HG03103 (cell line): ENCODE results near the gene LTB4R.

Experiments
- ATAC-seq: cut with Tn5 transposase; IDR thresholded peaks from one replicate; pipeline ENCODE4 v1.9.1; 2021; ENCODE audit warnings: low read depth; ENCODE audit not compliant: unreplicated experiment

The LTB4R gene

GRCh38 chr14:24310646-24311604 lies at the start of gene LTB4R:
LTB4R (plus strand) TSS chr14:24311502; CDS start chr14:24315652, 4,150 bp downstream.
- peak; percentile 59 for ATAC-seq

- no peak for ATAC-seq
These were observed 49.4 kb upstream of the LTB4R start for GRCh38 chr14:24261969-24262327.

GRCh38 chr14:24262821-24263733 lies 48.2 kb upstream of the LTB4R start, which contains the start of gene TGM1:
TGM1 (minus strand) TSS chr14:24263177; CDS start chr14:24262352, 825 bp downstream.
- no peak for ATAC-seq

- ATAC-seq = no peak
These were observed 47.5 kb upstream of the LTB4R start for GRCh38 chr14:24263848-24264247.

- no peak for ATAC-seq
These were observed 47.0 kb upstream of the LTB4R start for GRCh38 chr14:24264298-24264697.

GRCh38 chr14:24266344-24267244 lies 44.7 kb upstream of the LTB4R start:
- no peak for ATAC-seq

GRCh38 chr14:24267516-24267915 lies 43.8 kb upstream of the LTB4R start:
- ATAC-seq = no peak

- ATAC-seq = no peak
These were observed 43.1 kb upstream of the LTB4R start for GRCh38 chr14:24268225-24268624.

- ATAC-seq = no peak
These were observed 41.9 kb upstream of the LTB4R start for GRCh38 chr14:24269368-24269767.

- ATAC-seq = no peak
These were observed 41.3 kb upstream of the LTB4R start for GRCh38 chr14:24269910-24270536.

GRCh38 chr14:24270537-24271133 lies 40.7 kb upstream of the LTB4R start:
- ATAC-seq = no peak

- peak; percentile 79 for ATAC-seq
These were observed 40.0 kb upstream of the LTB4R start, which contains the start of gene RABGGTA for GRCh38 chr14:24271134-24271833. RABGGTA (minus strand) TSS chr14:24271597; CDS start chr14:24271115, 482 bp downstream.

GRCh38 chr14:24271834-24272263 lies 39.5 kb upstream of the LTB4R start:
- no peak for ATAC-seq

GRCh38 chr14:24272467-24272866 lies 38.8 kb upstream of the LTB4R start:
- ATAC-seq = no peak

- no peak for ATAC-seq
These were observed 37.8 kb upstream of the LTB4R start for GRCh38 chr14:24273422-24273998.

- peak; percentile 37 for ATAC-seq
These were observed 37.2 kb upstream of the LTB4R start for GRCh38 chr14:24274101-24274543.

GRCh38 chr14:24277071-24277470 lies 34.2 kb upstream of the LTB4R start:
- no peak for ATAC-seq
